Astrocyte of the hippocampus (primary cell): Measurements from ENCODE around the gene CMTM3.
A peak's percentile ranks its signal among the peaks of the same experiment; 100 is the strongest.
"Not testable (repeated sequence)": the region's sequence is repeated elsewhere in the genome, so short reads cannot be mapped to it uniquely, and the experiment has no call there.

Experiments used
- DNase-seq: peaks from one replicate; pipeline ENCODE4 v3.0.0; 2011; ENCODE audit warnings: low read depth, low spot score

The CMTM3 gene

GRCh38 chr16:66585481-66586239, 18.8 kb upstream of the CMTM3 start:
- no peak for DNase-seq

- DNase-seq, result no peak
These were observed 16.5 kb upstream of the CMTM3 start for GRCh38 chr16:66587881-66588600.

- DNase-seq, result peak; percentile 15
These were observed 15.4 kb upstream of the CMTM3 start for GRCh38 chr16:66588981-66589713.

DNA sequence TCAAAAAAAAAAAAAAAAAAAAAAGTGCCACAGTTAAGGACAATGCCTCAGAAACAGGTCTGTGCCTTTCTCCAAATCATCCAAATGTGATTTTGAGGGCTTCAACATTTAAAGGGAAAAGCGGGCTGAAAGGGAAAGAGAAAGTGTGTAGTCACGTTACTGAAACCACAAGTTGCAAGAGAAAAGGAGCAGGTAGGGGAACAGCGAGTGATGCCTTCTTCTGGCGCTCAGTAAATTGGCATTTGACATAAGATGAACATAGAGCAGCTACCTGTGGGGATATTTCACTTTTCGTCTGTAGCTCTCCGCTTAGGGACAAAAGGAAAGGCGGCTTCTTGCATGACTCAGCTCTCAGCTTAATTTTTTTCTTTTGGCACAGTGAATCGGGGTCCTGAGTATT, 14.2 kb upstream of the CMTM3 start:
- DNase-seq, result no peak

DNA sequence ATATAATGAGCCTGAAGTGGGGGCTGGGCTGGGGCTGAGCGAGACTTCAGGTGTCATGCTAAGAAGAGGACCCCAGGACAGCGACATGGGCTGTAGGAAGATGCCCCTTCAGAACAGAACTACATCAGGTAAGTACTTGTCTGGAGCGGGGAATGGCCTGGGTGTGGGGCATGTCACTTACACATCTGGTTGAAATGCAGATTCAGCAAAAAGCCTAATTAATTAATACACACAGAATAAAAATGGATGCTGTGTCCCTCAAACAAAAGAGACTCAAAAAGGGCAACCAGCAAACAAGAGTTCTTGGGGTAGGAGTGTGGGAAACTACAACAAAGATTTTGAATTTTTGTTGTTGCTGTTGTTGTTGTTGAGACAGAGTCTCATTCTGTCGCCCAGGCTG, 13.5 kb upstream of the CMTM3 start:
- DNase-seq, result no peak

- DNase-seq, result no peak
These were observed 12.3 kb upstream of the CMTM3 start for GRCh38 chr16:66592241-66592640.

DNA sequence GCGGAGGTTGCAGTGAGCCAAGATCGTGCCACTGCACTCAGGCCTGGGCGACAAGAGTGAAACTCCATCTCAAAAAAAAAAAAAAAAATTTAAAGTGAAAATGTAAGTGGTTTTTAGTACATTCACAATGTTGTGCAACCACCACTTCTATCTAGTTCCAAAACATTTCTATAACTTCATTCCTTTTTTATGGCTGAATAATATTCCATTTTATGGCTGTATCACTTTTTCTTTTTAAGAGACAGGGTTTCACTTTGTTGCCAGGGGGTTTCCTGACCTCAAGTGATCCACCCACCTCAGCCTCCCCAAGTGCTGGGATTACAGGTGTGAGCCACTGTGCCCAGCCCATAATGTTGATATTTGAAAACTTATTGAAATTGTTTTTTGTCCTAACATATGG, 11.7 kb upstream of the CMTM3 start:
- DNase-seq, result no peak

- no peak for DNase-seq
These were observed 9.8 kb upstream of the CMTM3 start for GRCh38 chr16:66594739-66595138.

- DNase-seq, result not testable (repeated sequence)
These were observed 7.9 kb upstream of the CMTM3 start for GRCh38 chr16:66596559-66596958.

DNA sequence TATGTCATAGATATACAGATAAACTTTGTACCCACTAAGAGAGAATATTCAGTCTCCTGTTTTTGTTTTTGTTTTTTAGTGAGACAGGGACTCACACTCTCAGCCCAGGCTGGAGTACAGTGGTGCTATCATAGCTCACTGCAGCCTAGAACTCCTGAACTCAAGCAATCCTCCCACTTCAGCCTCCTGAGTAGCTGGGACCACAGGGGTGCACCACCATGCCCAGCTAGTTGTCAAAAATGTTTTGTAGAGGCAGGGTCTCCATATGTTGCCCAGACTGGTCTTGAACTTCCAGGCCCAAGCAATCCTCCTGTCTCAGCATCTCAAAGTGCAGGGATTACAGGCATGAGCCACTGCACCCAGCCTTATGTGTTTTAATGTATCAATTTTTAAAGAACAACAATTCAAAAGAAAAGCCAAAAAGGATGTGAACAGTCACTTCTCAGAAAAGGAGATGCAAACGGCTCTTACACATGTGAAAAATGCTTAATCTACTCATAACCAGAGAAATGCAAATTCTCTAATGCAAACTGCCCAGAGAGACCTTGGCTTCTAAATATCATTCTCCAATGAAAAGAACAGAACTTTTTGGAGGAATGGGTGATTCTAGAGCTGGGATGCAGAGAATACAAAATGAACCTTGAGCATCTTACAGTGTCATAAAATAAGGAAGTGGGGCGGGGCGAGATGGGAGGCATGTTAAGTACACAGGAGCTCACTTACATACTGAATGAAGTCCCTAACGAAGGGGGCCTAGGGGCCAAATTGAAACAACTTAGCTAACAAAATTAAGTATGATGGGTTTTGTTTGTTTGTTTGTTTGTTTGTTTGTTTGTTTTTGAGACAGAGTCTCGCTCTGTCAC, 7.3 kb upstream of the CMTM3 start:
- DNase-seq, result no peak

- DNase-seq, result no peak
These were observed 6.4 kb upstream of the CMTM3 start for GRCh38 chr16:66598111-66598510.

DNA sequence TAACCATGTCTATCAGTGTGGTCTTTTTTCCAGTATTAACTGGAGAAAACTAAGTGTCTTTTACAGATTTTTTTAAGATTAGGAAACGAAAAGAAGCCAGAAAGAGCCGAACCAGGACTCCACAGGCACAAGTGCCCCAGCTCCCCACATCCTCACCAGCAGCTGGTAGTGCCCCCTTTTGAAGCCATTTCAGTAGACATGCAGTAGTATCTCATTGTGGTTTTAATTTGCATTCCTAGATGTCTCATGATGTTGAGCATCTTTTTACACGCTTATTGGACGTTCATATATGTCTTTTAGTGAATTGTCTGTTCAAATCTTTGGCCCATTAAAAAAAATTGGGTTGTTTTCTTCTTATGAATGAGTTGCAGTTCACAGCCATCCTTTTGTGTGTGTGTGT, 4.8 kb upstream of the CMTM3 start:
- no peak for DNase-seq

- no peak for DNase-seq
These were observed 4.0 kb upstream of the CMTM3 start for GRCh38 chr16:66600477-66600876.

- no peak for DNase-seq
These were observed 3.0 kb upstream of the CMTM3 start for GRCh38 chr16:66601471-66601870.

GRCh38 chr16:66603537-66604375, 748 bp upstream of the CMTM3 start:
- DNase-seq, result peak; percentile 89

DNA sequence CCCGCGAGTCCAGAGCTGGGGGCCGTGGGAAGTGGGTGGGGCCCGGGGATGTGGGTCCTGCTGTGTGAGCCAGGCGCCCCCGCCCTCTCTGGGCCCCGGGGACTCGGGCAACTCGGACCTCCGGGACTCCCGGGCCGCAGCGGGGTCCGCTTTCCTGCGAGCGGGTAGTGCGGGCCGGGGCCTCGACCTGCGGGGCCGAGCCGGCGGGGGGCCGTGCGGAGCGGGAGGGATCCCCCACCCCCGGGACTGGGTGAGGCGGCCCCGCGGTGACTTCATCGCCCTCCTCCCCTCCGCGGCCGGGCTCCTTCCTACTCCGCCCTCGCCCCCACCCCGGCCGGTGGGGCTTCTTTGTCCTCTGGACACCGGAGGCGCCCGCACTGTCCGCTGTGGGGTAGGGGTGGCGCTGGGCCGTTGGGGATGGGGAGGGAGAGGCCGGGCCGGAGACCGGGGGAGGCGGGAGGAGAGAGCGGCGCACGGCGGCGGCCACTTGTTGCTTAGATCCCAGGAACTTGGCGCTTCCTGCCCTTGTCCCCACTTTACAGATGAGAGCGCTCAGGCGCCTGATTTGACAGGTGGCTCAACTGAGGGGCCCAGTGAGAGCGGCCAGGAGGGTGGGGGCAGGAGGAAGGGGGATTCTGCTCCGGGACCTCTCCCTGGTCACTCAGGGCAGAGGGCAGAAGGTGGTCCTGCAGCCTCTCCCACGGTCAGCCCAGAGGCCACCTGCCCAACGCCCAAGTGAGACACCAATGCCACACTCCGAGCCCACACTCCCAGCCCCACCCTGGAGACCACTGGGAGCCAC, 874 bp downstream of the CMTM3 start:
- DNase-seq, result peak; percentile 81

DNA sequence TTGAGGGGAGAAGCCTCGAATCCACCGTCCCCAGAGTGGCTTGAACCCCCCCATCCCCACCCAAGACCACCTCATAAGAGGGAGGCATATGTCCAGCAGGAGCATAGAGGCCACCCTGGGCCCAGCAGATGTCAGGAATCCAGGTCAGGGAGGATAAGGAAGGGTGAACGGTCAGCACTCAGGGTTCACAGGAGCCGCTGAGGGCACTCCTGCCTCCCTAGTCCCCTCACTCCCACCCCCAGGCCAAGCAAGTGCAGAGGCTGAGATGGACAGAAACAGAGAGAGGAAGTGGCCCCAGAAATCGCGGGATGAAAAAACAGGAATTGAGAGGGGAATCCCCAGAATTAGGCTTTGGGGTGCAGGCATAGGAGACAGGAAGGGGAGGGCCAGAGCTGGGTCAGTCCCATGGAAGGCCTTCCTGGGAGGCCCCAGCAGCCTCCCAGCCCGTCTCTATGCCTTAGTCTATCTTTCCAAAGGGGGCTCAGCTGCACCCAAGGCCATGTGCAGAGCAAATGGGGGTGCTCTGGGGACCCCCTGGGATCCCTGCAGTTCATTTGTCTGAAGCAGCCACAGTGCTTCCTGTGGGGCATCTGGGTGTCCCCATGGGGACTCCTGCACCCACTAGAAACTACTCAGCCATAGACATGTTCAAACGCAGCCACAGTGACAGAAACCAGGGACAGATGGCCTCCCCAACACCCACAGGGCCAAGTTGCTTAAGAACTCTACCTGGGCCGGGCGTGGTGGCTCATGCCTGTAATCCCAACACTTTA, 1.7 kb downstream of the CMTM3 start:
- no peak for DNase-seq

GRCh38 chr16:66608241-66609138, 4.0 kb downstream of the CMTM3 start:
- peak; percentile 98 for DNase-seq
